Right renal cortex interstitium (tissue), 3 donors: ENCODE measurements around the gene PIK3C3. TPM values are rescaled to one million over a fixed set of nuclear protein-coding genes. Genes with fewer than 3 reads are reported as not detected.

Source experiments
- DNase-seq, 3 donors: peaks; one replicate each; pipeline ENCODE4 v3.0.0-alpha.2; 2013; ENCODE audit warnings: low read depth in 3 of 3, low spot score in 2 of 3
- polyA plus RNA-seq, 3 donors: library from polyadenylated mRNA; unstranded; fragments of 120-200 nt; gene quantifications; one replicate each; pipeline ENCODE4 v1.2.1, GENCODE V29; 2013; ENCODE audit not compliant: insufficient read length in 3 of 3

Gene PIK3C3
- polyA plus RNA-seq, 3 donors, result 78.5 to 88.9 (median 83.9) TPM

DNA sequence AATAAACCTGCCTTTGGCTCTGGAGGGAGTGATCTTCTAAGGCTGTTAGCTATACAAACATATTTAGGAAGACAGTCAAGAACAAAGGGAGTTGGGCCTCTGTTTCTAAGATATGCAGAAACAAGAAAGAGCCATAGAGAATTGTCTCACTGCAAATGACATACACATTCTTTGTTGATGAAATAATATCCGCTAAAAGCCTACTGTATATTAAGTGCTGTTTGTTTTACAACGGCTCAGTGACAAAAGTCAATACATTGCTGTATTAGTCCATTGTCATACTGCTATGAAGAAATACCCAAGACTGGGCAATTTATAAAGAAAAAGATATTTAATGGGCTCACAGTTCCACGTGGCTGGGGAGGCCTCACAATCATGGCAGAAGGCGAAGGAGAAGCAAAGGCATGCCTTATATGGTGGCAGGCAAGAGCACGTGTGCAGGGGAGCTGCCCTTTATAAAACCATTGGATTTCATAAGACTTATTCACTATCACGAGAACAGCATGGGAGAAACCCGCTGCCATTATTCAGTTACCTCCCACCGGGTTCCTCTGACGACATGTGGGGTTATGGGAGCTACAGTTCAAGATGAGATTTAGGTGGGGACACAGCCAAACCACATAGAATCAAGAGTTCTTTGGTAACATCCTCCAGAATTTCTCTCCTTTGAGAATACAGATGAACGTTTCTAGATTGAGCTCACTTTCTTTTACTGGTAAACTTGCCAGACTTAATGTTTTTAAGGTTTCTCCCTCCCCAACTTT lies 157.8 kb downstream of the PIK3C3 start:
- no peak for DNase-seq

DNA sequence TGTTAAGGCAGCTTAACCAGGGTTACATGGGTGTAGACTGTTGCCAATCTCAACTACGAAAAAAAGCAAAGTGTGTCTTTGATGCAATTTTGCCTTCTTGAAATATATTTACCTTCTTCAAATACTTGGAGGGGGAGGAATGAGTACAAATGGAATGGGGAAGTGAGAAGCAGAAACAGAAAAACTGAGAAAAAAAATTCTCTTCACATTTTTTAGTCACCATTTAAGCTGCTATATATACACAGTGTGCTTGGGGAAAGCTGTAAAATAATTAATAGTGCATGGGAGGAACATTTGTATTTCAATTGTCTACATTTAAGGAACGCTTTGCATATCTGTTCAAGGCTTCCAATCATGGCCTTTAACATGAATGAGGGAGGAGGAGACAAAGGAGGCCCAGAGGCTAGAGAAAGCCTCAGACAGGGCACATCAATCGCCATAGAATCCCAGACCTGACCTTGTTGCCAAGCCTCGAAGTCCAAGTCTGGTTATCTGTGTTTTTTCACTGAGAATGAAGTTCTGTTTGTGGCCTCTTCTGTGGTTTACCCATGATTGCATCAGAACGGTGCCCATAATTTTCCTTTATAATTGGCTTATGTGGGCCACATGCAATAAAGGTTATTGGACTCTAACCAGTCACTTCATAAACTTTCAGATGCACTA lies 158.6 kb downstream of the PIK3C3 start:
- no peak for DNase-seq

DNA sequence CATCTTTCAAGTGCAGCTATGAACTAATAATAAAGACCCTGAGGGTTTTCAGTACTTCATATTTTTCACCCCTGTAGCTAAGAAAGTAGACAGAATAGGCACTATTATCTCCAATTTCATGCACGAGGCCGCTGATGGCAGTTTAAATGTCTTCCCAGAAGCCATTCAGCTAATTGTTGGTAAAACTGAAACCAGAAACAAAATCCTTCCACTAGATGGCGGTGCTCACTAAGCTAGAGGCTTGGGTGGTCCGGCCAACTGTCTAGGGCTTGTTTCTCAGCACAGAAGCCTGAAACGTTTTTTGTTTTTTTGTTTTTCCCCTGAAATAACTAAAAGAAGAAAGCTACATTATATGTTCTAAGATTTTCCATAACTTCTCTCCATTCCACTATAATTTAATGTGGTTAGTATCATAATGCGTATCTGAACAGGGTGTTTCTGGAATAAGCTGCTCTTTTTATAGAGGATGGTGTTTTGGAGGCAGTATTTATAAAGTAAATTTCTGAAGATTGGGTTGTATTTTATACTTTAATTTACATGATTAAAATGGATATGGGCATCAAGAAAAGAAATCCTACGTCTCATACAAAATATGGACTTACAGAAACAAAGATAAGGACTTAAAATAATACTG lies 159.4 kb downstream of the PIK3C3 start:
- peak; percentile 69 to 83 (median 74) for DNase-seq

DNA sequence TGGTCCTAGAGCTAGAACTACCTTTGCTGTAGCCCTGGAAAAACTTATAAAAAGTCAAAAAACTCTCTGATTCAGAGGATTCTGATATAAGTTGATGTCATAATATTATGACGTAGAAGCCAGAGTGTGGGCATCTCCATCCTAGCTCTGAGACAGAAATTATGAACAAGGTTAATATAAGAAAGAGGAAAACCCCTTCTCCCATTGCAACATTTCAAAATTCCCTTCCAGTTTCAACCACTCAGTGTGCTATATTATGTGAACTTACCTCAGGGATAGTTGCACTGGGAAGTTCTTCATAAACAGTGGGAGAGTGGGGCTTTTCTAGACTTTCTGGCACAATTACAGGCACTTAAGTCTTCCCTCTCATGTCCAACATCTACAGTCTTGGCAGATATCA lies 171.6 kb downstream of the PIK3C3 start:
- DNase-seq, result no peak

DNA sequence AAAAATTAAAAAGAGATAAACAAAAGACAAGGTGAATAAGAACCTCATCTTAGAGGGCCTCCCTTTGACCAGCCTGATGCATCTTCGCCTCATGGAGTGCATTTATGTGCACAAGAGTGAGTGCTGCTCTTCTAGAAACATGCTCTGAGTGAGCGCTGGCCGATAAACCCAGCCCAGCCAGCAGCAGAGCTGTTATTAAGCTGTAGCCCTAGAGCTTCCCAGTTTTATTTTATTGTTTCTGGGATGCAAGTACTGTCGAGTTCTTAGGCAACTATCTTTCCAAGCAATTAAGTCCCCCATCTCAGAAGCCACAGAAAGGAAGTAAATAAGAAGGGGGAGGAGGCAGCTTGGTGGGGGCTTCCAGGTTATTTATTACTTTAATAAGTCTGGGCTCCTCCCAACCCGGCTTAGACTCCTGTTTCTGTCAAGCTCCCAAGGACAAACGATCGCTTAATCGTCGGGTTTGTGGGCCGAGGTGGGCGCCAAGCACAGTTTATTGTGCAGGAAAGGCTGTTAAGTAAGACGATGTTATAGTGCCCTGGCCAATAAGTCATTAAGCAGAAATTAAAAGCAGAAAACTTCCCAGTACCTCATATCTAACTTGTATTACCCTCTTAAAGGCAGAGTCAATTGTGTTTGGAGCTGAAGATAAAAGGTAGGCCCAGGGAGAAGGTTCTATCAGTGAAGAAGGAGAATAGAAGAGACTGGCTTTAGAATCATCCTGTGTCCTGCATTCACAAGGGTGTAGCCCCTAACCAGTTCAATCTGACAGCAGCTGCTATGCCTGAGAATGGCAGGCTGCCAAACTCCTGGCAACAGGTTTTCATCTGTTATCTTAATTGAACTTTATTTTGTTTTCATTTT lies 176.3 kb downstream of the PIK3C3 start:
- peak; percentile 31 to 69 (median 54) for DNase-seq

DNA sequence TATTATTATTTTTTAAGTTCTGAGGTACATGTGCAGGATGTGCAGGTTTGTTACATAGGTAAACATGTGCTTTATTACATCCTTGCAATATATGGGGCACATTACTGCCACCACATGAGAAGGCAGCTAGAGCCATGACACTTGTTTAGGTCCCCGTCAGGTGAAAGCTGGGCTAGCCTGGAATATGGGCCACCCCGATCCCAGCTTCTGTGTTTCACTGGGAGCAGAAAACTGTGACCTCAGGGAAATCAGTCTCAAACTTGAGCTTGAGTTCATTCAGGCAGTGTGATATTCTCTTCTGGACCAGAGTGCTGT lies 176.9 kb downstream of the PIK3C3 start:
- no peak for DNase-seq
